GM23338 (cell line): ENCODE results near the gene BOD1L2. TPM values are rescaled to one million over a fixed set of nuclear protein-coding genes. Genes with fewer than 3 reads are reported as not detected.

Source experiments
- ATAC-seq: fragments of 200-7000 bp; cut with Tn5 transposase; 3 replicates; pipeline ENCODE4 v1.9.1; 2020
- DNase-seq: peaks from one replicate; pipeline ENCODE4 v3.0.0-alpha.2; 2015; ENCODE audit warnings: low spot score
- H2AFZ ChIP-seq: fragments of 200-600 bp; sonication (generic); 2 replicates; pipeline ENCODE4 v1.8.0; 2016; ENCODE audit warnings: antibody characterized with exemption, mild to moderate bottlenecking, moderate library complexity
- H3F3A ChIP-seq: fragments of 200-600 bp; sonication (generic); replicated peaks from 2 replicates; pipeline ENCODE4 v1.8.0; 2017; ENCODE audit warnings: antibody characterized with exemption, mixed run types, low read depth
- H3K27ac ChIP-seq: fragments of 200-600 bp; sonication (generic); 2 replicates; pipeline ENCODE4 v1.6.1; 2016; ENCODE audit warnings: low read depth
- H3K27me3 ChIP-seq: fragments of 200-600 bp; sonication (generic); 2 replicates; pipeline ENCODE4 v1.8.0; 2016; ENCODE audit warnings: mild to moderate bottlenecking, mixed run types, moderate library complexity; ENCODE audit not compliant: insufficient read depth
- H3K36me3 ChIP-seq: fragments of 200-600 bp; sonication (generic); 2 replicates; pipeline ENCODE4 v1.8.0; 2016; ENCODE audit warnings: mild to moderate bottlenecking; ENCODE audit not compliant: insufficient read depth
- H3K4me1 ChIP-seq: fragments of 200-600 bp; sonication (generic); 2 replicates; pipeline ENCODE4 v1.8.0; 2016; ENCODE audit warnings: mild to moderate bottlenecking, moderate library complexity; ENCODE audit not compliant: insufficient read depth
- H3K4me2 ChIP-seq: fragments of 200-600 bp; sonication (generic); 2 replicates; pipeline ENCODE4 v1.7.1; 2017; ENCODE audit warnings: mixed run types
- H3K4me3 ChIP-seq: fragments of 200-600 bp; sonication (generic); 2 replicates; pipeline ENCODE4 v1.6.1; 2016; ENCODE audit warnings: mixed run types
- H3K79me2 ChIP-seq: fragments of 200-600 bp; sonication (generic); replicated peaks from 2 replicates; pipeline ENCODE4 v1.8.0; 2017; ENCODE audit warnings: mild to moderate bottlenecking; ENCODE audit not compliant: insufficient read depth
- H3K9me2 ChIP-seq: fragments of 200-600 bp; sonication (generic); 2 replicates; pipeline ENCODE4 v1.8.0; 2017; ENCODE audit not compliant: insufficient read depth
- H4K20me1 ChIP-seq: fragments of 200-600 bp; sonication (generic); replicated peaks from 2 replicates; pipeline ENCODE4 v1.8.0; 2017; ENCODE audit warnings: mild to moderate bottlenecking; ENCODE audit not compliant: insufficient read depth
- H3K27ac Mint-ChIP-seq: 2 replicates; pipeline ENCODE4 v1.8.0; 2020; ENCODE audit warnings: inconsistent platforms, mild to moderate bottlenecking, moderate library complexity, mixed read lengths
- H3K27me3 Mint-ChIP-seq: 3 replicates; pipeline ENCODE4 v1.8.0; 2022; ENCODE audit warnings: low read depth, mild to moderate bottlenecking, moderate library complexity, mixed read lengths, inconsistent platforms; ENCODE audit not compliant: insufficient read depth, poor library complexity
- H3K36me3 Mint-ChIP-seq: 3 replicates; pipeline ENCODE4 v1.8.0; 2021; ENCODE audit warnings: low read depth, mild to moderate bottlenecking, inconsistent platforms, moderate library complexity, mixed read lengths
- H3K4me1 Mint-ChIP-seq: 3 replicates; pipeline ENCODE4 v1.8.0; 2020; ENCODE audit warnings: mild to moderate bottlenecking, inconsistent platforms, mixed read lengths
- H3K4me3 Mint-ChIP-seq: 3 replicates; pipeline ENCODE4 v1.8.0; 2021; ENCODE audit warnings: moderate library complexity, mild to moderate bottlenecking, inconsistent platforms, mixed read lengths
- H3K9me3 Mint-ChIP-seq: 3 replicates; pipeline ENCODE4 v1.8.0; 2020; ENCODE audit warnings: moderate library complexity, mild to moderate bottlenecking, inconsistent platforms, mixed read lengths
- EZH2 ChIP-seq: fragments of 200-600 bp; sonication (generic); IDR thresholded peaks from one replicate; pipeline ENCODE4 v1.8.0; 2017; ENCODE audit warnings: antibody characterized with exemption, mild to moderate bottlenecking, low read depth; ENCODE audit not compliant: unreplicated experiment
- JUNB ChIP-seq: IDR thresholded peaks from one replicate; pipeline ENCODE4 v1.6.1; 2016; ENCODE audit warnings: antibody characterized with exemption; ENCODE audit not compliant: unreplicated experiment
- NANOG ChIP-seq: IDR thresholded peaks from 2 replicates; pipeline ENCODE4 v1.6.1; 2016; ENCODE audit warnings: antibody characterized with exemption, borderline replicate concordance
- POLR2AphosphoS5 ChIP-seq: IDR thresholded peaks from 2 replicates; pipeline ENCODE4 v1.6.1; 2016; ENCODE audit warnings: antibody characterized with exemption, low read depth
- STAT1 ChIP-seq: IDR thresholded peaks from one replicate; pipeline ENCODE4 v1.6.1; 2016; ENCODE audit warnings: antibody characterized with exemption; ENCODE audit not compliant: unreplicated experiment
- ZNF462 ChIP-seq: fragments of 250-450 bp; sonication (Bioruptor Pico); IDR thresholded peaks from 2 replicates; pipeline ENCODE4 v1.5.0; 2020; ENCODE audit warnings: mild to moderate bottlenecking, moderate library complexity
- polyA plus RNA-seq: library from polyadenylated mRNA; unstranded; fragments of >200 nt; fragmentation: Nextera tagmentation; extraction: Ambion mirVana; gene quantifications from 2 replicates; pipeline ENCODE4 v1.2.1, GENCODE V29; 2016
- total RNA-seq: library from RNA; depleted of rRNA; stranded (reverse); fragments of >200 nt; shearing (Covaris generic); gene quantifications from 2 replicates; pipeline ENCODE4 v1.2.3, GENCODE V29; 2014
- TF ChIP-seq, protein P1 (sequence below): IDR thresholded peaks from 2 replicates; pipeline ENCODE4 v1.6.1; 2016; ENCODE audit warnings: antibody characterized with exemption

The BOD1L2 gene
- total and polyA plus RNA-seq, 2 experiments from 2014 or later: 0.11 TPM; not detected in 1

GRCh38 chr18:57149531-57149930, 2.6 kb downstream of the BOD1L2 start:
- H2AFZ ChIP-seq: peak overlapping the region; percentile 64; the same call in 1 of the 2 replicates
- H3K79me2 ChIP-seq: no peaks in the 10 kb centered on the region
- H3F3A ChIP-seq: no peaks in the 10 kb centered on the region
- peaks cover 27% of the 10 kb centered on the region for H3K9me2 ChIP-seq
- H3K4me1 Mint-ChIP-seq: peaks cover 22% of the 10 kb centered on the region
- no peak overlapping the region for H3K27ac Mint-ChIP-seq
- no peaks in the 10 kb centered on the region for H4K20me1 ChIP-seq
- H3K4me3 Mint-ChIP-seq: no peak overlapping the region
- no peak overlapping the region for H3K27ac ChIP-seq
- DNase-seq (no peak), ATAC-seq (no peak)
- H3K27me3 ChIP-seq: no peaks in the 10 kb centered on the region
- H3K36me3 Mint-ChIP-seq: no peaks in the 10 kb centered on the region
- H3K4me3 ChIP-seq: no peak overlapping the region
- H3K27me3 Mint-ChIP-seq: peaks cover 8% of the 10 kb centered on the region
- H3K4me1 ChIP-seq: peaks cover 24% of the 10 kb centered on the region
- H3K9me3 Mint-ChIP-seq: no peaks in the 10 kb centered on the region; the same call in 2 of the 3 replicates
- no peaks in the 10 kb centered on the region for H3K36me3 ChIP-seq
- H3K4me2 ChIP-seq: peak overlapping the region; percentile 69; the same call in 1 of the 2 replicates
- TF ChIP-seq STAT1 (no peak), NANOG (no peak), JUNB (no peak), ZNF462 (no peak), EZH2 (no peak), POLR2AphosphoS5 (no peak)
- TF ChIP-seq, protein P1, sequence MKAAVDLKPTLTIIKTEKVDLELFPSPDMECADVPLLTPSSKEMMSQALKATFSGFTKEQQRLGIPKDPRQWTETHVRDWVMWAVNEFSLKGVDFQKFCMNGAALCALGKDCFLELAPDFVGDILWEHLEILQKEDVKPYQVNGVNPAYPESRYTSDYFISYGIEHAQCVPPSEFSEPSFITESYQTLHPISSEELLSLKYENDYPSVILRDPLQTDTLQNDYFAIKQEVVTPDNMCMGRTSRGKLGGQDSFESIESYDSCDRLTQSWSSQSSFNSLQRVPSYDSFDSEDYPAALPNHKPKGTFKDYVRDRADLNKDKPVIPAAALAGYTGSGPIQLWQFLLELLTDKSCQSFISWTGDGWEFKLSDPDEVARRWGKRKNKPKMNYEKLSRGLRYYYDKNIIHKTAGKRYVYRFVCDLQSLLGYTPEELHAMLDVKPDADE: no peak
